ENCODE results near the gene PRKAG1. TPM values are rescaled to one million over a fixed set of nuclear protein-coding genes. Genes with fewer than 3 reads are reported as not detected.

Gene PRKAG1
- total RNA-seq, 4 donors from 2014 or later: 34.1 to 42.2 (median 37.9) TPM

DNA sequence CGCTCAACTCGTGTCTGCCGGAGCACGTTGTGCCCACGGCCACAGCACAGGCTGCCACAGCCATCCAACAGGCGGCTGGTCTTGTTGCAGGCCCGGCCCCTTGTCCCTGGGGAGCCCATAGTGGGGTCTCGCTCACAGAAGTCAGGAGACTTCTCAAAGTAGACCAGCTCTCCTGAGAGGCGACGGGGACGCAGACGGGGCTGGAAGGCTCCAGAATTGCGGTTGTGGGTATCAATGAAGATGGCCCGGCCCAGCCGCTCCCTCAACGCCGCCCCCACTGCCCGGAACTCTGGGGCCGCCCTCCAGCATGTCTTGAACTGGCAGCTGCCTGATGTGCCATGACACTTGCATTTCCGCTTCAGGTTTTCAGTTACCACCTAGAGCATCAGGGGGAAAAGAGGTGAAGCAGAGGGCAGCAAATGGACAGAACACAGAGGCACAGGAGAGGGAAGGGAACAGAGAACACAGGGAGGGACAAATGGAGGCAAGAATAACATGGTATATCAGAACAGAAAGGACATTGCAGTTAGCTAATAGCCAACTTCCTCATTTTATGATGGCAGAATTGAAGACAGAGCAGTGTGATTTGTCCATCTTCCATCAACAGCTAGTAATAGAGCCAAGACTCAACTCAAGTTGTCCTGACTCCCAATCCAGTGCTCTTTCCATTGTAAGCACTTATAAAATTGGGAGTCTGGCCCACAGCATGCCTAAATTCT lies 52.2 kb downstream of the PRKAG1 start:
- Histone ChIP-seq H3K4me3 (no peak overlapping the region), H3K27ac (no peak overlapping the region), H3K9me3 (no peaks in the 10 kb centered on the region), H3K4me1 (peaks cover 0 to 23% (median 14%) of the 10 kb centered on the region in 4 donors), H3K27me3 (peaks cover 0 to 18% of the 10 kb centered on the region in 2 donors), H3K36me3 (no peaks in the 10 kb centered on the region)
- no peak for DNase-seq
- TF ChIP-seq, protein P1, sequence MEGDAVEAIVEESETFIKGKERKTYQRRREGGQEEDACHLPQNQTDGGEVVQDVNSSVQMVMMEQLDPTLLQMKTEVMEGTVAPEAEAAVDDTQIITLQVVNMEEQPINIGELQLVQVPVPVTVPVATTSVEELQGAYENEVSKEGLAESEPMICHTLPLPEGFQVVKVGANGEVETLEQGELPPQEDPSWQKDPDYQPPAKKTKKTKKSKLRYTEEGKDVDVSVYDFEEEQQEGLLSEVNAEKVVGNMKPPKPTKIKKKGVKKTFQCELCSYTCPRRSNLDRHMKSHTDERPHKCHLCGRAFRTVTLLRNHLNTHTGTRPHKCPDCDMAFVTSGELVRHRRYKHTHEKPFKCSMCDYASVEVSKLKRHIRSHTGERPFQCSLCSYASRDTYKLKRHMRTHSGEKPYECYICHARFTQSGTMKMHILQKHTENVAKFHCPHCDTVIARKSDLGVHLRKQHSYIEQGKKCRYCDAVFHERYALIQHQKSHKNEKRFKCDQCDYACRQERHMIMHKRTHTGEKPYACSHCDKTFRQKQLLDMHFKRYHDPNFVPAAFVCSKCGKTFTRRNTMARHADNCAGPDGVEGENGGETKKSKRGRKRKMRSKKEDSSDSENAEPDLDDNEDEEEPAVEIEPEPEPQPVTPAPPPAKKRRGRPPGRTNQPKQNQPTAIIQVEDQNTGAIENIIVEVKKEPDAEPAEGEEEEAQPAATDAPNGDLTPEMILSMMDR (IDR thresholded peaks at IDR 0.05): no peak
- TF ChIP-seq POLR2A (IDR thresholded peaks at IDR 0.05): no peak

DNA sequence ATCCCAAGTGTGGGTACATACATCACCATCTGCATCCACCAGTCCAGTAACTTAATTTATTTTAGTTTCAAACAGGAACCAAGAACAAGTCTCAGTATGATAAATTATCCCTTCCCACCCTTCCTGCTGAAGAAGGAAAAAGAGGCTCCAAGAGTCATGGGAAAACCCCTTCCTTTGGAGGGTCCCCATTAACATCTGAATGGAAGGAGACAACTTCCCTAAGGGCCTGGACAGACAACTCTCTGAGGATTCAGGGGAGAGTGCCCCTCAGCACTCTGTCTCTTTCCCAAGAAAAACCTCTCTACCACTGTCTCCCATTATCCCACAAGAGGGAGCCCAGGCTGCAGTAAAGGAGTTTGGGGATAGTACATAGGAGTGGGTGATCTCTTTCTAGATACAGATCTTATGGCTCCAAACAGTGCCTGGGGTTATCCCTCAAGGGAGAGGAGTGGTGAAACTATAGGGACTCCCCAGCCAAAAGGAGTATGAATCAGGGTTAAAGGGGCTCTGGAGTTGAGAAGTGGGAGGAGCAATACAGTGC lies 53.2 kb downstream of the PRKAG1 start:
- no peaks in the 10 kb centered on the region for H3K9me3 ChIP-seq
- peaks cover 0 to 13% (median 8%) of the 10 kb centered on the region in 4 donors for H3K4me1 ChIP-seq
- H3K36me3 ChIP-seq: no peaks in the 10 kb centered on the region
- DNase-seq: no peak
- H3K4me3 ChIP-seq: no peak overlapping the region
- peaks cover 0 to 8% of the 10 kb centered on the region in 2 donors for H3K27me3 ChIP-seq
- TF ChIP-seq, protein P1 (IDR thresholded peaks at IDR 0.05): peak in 1 of 6 experiments; percentile 9
- no peak for TF ChIP-seq POLR2A (IDR thresholded peaks at IDR 0.05)
- no peak overlapping the region for H3K27ac ChIP-seq

DNA sequence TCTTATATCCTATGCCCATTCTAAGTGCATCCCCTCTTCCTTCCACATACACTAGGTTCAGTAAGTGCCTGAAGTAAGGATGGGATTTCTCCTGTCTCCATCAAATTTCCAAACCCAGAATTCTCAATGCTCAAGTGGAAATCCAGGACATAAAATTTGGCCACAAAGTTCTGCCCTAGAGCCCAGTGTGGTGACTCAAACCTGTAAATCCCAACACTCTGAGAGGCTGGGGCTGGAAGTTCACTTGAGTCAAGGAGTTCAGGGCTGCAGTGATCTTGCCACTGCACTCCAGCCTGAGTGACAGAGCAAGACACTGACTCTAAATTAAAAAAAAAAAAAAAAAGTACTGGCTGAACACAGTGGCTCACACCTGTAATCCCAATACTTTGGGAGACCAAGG lies 56.8 kb downstream of the PRKAG1 start:
- no peak overlapping the region for H3K27ac ChIP-seq
- no peaks in the 10 kb centered on the region for H3K27me3 ChIP-seq
- H3K9me3 ChIP-seq: no peaks in the 10 kb centered on the region
- no peak overlapping the region for H3K4me3 ChIP-seq
- peaks cover 0 to 9% (median 0%) of the 10 kb centered on the region in 4 donors for H3K4me1 ChIP-seq
- no peak for DNase-seq
- H3K36me3 ChIP-seq: no peaks in the 10 kb centered on the region
- TF ChIP-seq POLR2A (IDR thresholded peaks at IDR 0.05): no peak
- TF ChIP-seq, protein P1 (IDR thresholded peaks at IDR 0.05): no peak

DNA sequence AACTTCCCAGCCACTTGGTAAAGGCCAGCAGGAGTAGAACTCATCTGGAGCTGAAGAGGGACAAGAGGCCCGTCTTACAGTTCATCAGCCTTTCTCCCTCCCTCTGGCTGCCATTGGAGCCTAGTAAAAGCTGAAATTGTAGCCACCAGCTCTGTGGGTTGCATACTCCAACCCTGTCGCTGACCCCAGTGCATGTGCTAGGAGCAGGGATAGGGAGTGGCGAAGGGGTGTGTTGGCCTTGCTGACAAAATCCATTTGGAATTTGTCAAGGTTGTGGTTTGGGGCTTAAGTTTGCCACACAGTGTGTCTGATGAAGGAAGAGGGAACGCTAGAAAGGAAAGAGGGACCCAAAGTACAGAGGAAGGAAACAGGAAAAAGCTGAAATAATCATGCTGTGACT lies 57.2 kb downstream of the PRKAG1 start:
- Histone ChIP-seq H3K27me3 (no peaks in the 10 kb centered on the region), H3K36me3 (no peaks in the 10 kb centered on the region), H3K4me3 (no peak overlapping the region), H3K27ac (no peak overlapping the region), H3K4me1 (peaks cover 0 to 9% (median 0%) of the 10 kb centered on the region in 4 donors), H3K9me3 (no peaks in the 10 kb centered on the region)
- no peak for DNase-seq
- TF ChIP-seq, protein P1 (IDR thresholded peaks at IDR 0.05): no peak
- no peak for TF ChIP-seq POLR2A (IDR thresholded peaks at IDR 0.05)

DNA sequence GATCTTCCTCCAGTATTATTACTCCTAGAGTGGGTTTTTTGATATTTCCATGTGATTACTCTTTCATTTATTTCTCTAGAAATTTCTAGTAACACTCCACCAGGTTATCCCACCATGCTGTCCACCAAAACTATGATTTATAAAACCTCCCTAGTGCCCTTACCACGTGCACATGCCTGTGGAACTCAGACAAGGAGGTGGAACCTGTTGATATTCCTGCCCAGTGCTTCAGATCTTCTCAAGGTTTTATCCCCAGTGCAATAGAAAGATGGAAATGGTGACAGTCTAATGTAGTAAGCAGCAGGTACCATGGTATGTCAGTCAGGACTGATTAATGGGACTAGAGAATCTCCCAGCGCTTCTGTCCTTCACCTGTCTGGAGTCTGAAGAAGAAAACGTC lies 57.7 kb downstream of the PRKAG1 start:
- TF ChIP-seq, protein P1 (IDR thresholded peaks at IDR 0.05): no peak
- TF ChIP-seq POLR2A (IDR thresholded peaks at IDR 0.05): no peak
- Histone ChIP-seq H3K27me3 (no peaks in the 10 kb centered on the region), H3K27ac (no peak overlapping the region), H3K4me1 (peaks cover 0 to 13% (median 0%) of the 10 kb centered on the region in 4 donors), H3K36me3 (no peaks in the 10 kb centered on the region), H3K4me3 (no peak overlapping the region), H3K9me3 (no peaks in the 10 kb centered on the region)
- no peak for DNase-seq

Measured in Peyer's patch (tissue), 4 donors.